NCI-H1417 (cell line): ENCODE measurements around the gene NEDD4L.
"Not testable (repeated sequence)": the region's sequence is repeated elsewhere in the genome, so short reads cannot be mapped to it uniquely, and the experiment has no call there.

Experiments
- DNase-seq, 3 experiments: peaks; one replicate each; lab custom pipeline; 2025; lab: John Stamatoyannopoulos, UW

Gene NEDD4L

DNA sequence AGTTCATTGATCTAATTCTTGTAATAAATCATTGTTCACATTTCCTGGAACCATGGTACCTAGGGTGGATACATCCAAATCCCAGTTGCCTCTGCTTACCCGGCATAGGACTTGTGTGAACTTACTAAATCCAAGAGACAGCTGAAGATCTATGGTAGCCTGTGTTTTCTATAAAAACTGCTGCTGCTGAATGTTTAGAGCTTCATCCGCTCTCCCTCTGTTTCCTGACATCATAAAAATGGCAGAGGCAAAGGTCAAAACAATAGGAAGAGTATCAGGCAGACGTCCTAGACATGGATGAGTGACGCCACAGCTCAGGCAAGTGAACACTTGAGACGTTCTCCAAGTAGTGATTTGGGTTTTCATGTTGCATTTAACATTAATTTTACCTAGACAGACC, 326.6 kb downstream of the NEDD4L start:
- no peak for DNase-seq

- DNase-seq = peak; percentile 21 to 72 (median 30)
Observed at GRCh38 chr18:58373481-58373880, 329.5 kb downstream of the NEDD4L start.

DNA sequence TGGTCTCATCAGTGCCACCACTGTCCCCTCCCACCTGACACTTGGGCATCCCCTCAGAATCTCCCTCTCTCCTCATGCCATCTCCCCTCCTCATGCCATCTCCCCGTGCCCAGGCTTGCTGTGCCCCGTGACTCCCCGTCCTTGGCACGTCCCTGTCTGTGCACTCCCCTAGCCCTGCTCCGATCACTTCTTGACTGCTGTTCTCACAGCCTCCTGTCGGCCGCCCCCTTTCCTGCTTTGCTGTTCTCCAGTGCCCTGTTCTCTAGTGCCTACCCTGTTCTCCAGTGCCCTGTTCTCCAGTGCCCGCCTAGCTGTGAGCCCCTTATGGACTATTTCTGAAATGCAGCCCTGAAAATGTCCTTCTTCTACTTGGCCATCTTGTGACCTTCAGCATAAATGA, 331.0 kb downstream of the NEDD4L start:
- DNase-seq = no peak

DNA sequence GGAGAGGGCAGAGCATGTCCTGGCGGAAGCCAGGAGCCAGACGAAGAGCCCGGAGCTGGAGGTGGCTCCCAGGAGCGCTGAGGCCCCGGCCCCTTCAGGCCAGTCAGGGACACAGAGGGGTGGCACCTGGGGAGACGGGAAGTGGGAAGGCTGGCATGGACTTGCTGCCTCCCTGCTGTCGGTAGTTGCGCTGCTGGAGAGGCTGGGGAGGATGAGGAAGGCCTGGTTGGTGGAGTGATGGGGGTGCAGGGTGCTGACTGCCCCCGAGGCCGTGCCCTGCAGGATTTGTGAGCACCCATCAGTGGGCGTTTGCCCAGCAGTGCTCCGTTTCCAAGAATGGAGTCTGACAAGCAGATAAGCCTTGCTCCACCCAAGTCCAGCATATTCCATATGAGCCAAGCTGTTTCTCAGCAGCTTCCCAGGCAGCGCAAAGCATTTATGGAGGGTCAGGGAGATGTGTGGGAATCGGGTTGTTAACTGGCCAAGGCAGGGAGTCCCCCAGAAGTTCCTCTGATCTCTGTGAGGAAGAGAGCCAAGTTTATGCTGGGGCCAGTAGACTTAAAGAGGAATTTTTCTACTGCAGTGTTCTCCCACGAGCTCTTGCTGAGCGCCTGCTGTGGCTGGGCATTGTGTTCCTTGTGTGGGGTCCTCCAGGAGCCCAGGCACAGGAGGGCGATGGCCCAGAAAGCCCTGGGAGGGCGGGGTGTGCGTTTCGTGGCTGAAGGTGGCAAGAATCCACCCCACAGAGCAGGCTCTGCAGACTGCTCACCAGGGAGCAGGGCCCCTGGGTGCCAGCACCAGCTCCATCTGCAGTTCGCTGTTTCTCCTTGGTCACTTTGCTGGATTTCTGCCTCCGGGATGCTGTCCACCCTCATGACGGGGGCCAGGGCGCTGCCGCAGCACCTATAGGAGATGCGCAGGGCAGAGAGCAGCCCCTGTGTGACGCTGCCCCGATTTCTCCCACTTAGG, 334.7 kb downstream of the NEDD4L start:
- DNase-seq = no peak

DNA sequence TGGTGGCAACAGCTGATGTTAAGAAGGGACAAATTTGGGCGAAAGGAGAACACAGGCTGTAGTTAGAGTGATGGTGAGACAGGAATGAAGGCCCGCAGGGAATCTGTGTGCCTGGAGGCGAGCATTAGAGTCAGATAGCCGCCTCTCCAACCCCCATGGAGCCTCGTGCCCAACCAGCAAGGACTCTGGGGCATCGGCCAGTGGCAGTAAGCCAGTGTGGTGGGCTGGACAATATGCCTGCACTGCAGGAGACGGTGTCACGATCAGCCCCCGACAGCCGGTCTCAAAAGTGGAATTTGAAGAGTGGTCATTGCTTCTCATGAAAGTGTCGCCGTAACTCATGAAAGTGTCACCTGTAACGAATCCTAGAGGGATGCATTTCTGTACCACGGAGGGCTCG, 335.4 kb downstream of the NEDD4L start:
- no peak for DNase-seq

- DNase-seq = not testable (repeated sequence)
Observed at GRCh38 chr18:58380113-58380512, 336.1 kb downstream of the NEDD4L start.

DNA sequence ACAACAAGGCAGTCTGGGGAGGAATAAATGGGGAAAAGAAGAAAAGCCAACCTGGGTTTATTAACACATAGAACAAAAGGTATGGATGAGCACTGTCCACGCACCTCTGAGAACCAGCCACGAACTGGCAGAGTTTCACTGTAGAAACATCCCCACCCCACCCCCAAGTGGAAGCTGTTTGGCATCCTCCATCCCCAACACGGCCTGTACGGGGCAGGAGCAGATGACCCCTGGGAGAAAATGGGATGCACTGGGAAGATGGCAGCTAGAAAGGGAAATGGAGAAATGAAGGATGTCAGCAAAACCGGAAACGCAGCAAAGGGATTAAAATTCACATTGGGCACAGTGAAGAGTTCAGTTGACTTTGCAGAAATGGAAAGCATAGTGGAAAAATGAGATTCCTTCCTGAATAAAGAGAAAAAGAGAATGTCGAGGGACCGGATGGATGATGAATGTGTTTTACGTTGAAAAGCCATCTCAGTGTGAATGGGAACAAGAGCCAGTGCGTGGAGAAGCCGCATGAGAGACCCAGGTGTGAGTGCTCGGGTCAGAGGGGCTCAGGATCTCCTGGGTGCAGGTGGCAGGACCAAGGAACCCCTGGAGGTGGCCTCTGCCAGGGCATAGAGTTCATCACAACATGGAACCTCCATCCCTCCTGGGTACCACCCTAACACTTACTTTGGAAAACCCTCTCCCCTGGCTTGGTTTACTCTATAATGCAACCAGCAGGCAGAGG, 337.8 kb downstream of the NEDD4L start:
- no peak for DNase-seq

DNA sequence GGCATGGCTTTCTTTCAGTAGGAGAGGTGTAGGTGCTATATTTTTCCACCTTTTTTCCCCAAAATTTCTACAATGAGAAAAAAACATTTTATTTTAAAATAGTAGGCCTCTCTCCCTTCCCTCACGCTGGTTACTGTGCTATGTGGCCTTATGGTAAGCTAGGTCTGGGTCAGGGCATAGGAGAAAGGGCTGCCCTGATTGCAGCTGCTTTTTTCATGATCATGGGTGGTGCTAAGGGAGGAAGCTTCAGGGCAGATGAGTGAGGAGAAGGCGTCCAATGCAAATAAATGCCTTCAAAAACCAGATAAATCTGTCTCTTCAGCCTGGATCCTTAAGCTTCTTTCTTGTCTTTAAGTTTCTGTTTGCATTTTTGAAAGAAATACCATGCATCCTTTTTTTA, 338.4 kb downstream of the NEDD4L start:
- no peak for DNase-seq

GRCh38 chr18:58385472-58385871, 341.4 kb downstream of the NEDD4L start:
- no peak for DNase-seq

- no peak for DNase-seq
Observed at GRCh38 chr18:58386780-58387179, 342.8 kb downstream of the NEDD4L start.

- no peak for DNase-seq
Observed at GRCh38 chr18:58387716-58388115, 343.7 kb downstream of the NEDD4L start.

GRCh38 chr18:58388736-58389135, 344.7 kb downstream of the NEDD4L start:
- peak in 1 of 3 experiments; percentile 29 for DNase-seq

- DNase-seq = no peak
Observed at GRCh38 chr18:58389745-58390144, 345.7 kb downstream of the NEDD4L start.

GRCh38 chr18:58390399-58390798, 346.4 kb downstream of the NEDD4L start:
- DNase-seq = no peak

- DNase-seq = peak in 2 of 3 experiments; percentile 20 to 53
Observed at GRCh38 chr18:58391231-58391825, 347.3 kb downstream of the NEDD4L start.

DNA sequence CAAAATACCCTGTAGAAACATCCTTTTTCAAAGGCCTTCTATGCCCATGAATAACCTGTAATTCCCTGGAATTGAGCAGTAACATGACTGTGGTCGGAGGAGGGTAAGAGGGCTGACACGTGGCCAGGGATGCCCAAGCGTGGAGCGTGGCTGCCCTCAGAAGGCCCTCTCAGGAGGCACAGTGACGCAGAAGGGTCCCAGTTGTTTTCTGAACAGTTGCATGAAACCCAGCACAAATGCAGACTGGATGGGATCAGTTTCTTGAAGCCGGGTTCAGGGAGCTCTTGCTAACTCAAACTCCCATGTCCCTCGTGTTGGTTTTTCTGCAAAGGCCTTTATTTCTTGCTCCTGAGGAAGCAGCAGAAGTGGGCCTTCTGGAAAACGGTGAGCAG, 347.9 kb downstream of the NEDD4L start:
- DNase-seq = peak in 1 of 3 experiments; percentile 53

- DNase-seq = no peak
Observed at GRCh38 chr18:58392324-58393000, 348.4 kb downstream of the NEDD4L start.

DNA sequence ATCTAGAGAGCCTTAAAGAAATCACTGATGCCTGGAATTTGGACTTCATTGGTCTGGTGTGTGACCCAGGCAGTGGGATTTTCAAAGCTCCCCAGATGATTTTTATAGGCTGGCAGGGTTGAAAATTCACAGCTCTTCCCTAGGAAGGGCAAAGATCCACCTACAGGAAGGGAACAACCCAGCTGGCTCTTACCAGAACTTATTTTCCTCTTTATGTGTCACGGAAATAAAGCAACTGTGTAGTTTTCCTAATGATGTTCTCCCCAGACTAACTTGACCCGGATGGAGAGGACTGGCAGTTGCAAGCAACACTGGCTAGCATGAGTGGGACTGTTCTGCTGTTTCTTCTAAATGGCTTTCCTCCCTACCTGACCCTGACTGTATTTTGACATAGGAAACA, 349.3 kb downstream of the NEDD4L start:
- no peak for DNase-seq

GRCh38 chr18:58394046-58394445, 350.0 kb downstream of the NEDD4L start:
- DNase-seq = peak in 1 of 3 experiments; percentile 20

- no peak for DNase-seq
Observed at GRCh38 chr18:58394602-58395425, 350.8 kb downstream of the NEDD4L start.

DNA sequence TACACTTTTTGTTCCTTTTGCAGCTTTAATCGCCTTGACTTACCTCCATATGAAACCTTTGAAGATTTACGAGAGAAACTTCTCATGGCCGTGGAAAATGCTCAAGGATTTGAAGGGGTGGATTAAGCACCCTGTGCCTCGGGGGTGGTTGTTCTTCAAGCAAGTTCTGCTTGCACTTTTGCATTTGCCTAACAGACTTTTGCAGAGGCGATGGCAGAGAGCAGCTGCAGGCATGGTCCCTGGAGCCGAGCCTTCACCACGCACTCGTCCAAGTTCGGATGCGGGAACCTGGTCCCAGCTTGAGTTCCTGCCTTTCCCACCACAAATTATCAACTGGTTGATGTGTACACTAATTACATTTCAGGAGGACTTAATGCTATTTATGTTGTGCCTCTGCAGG, 352.1 kb downstream of the NEDD4L start:
- peak in 2 of 3 experiments; percentile 41 to 78 for DNase-seq
